ENCODE data around the gene SFRP2.

The SFRP2 gene

GRCh38 chr4:153747406-153747955, 41.4 kb downstream of the SFRP2 start:
- TF ChIP-seq GATA2 (IDR thresholded peaks at IDR 0.05; ENCODE audit: low read depth, low read length), result no peak
- no peak for TF ChIP-seq GATA3 (IDR thresholded peaks at IDR 0.05; ENCODE audit: low read depth, low read length)

- TF ChIP-seq GATA3 (IDR thresholded peaks at IDR 0.05; ENCODE audit: low read depth, low read length) (no peak), GATA2 (IDR thresholded peaks at IDR 0.05; ENCODE audit: low read depth, low read length) (no peak)
These were observed 43.2 kb downstream of the SFRP2 start for GRCh38 chr4:153745651-153746050.

- TF ChIP-seq GATA3 (IDR thresholded peaks at IDR 0.05; ENCODE audit: low read depth, low read length) (no peak), GATA2 (IDR thresholded peaks at IDR 0.05; ENCODE audit: low read depth, low read length) (no peak)
These were observed 47.3 kb downstream of the SFRP2 start for GRCh38 chr4:153741541-153741940.

GRCh38 chr4:153735906-153736461, 52.9 kb downstream of the SFRP2 start:
- TF ChIP-seq GATA3 (IDR thresholded peaks at IDR 0.05; ENCODE audit: low read depth, low read length), result no peak
- no peak for TF ChIP-seq GATA2 (IDR thresholded peaks at IDR 0.05; ENCODE audit: low read depth, low read length)

- TF ChIP-seq GATA3 (IDR thresholded peaks at IDR 0.05; ENCODE audit: low read depth, low read length), result no peak
- no peak for TF ChIP-seq GATA2 (IDR thresholded peaks at IDR 0.05; ENCODE audit: low read depth, low read length)
These were observed 55.0 kb downstream of the SFRP2 start for GRCh38 chr4:153733751-153734448.

- TF ChIP-seq GATA2 (IDR thresholded peaks at IDR 0.05; ENCODE audit: low read depth, low read length) (peak; percentile 55), GATA3 (IDR thresholded peaks at IDR 0.05; ENCODE audit: low read depth, low read length) (no peak)
These were observed 57.6 kb downstream of the SFRP2 start for GRCh38 chr4:153731239-153731638.

Data from SH-SY5Y (cell line).